HepG2 (cell line): ENCODE measurements around the gene DOK4. TPM values are rescaled to one million over a fixed set of nuclear protein-coding genes. Genes with fewer than 3 reads are reported as not detected.

ENCODE experiments used
- ELF4 ChIP-seq: sonication (generic); formaldehyde crosslinking; IDR thresholded peaks from 2 replicates; pipeline ENCODE4 v1.5.0; 2020; ENCODE audit warnings: missing genetic modification reagents, mild to moderate bottlenecking, moderate library complexity, borderline replicate concordance
- FOXK1 ChIP-seq: sonication (generic); formaldehyde crosslinking; IDR thresholded peaks from 2 replicates; pipeline ENCODE4 v1.4.0; 2020; ENCODE audit warnings: low read depth, missing genetic modification reagents, borderline replicate concordance
- HBP1 ChIP-seq: IDR thresholded peaks from 2 replicates; pipeline ENCODE4 v1.6.1; 2016; ENCODE audit warnings: low read depth, control low read depth
- PRDM10 ChIP-seq: sonication (generic); formaldehyde crosslinking; IDR thresholded peaks from 2 replicates; pipeline ENCODE4 v1.4.0; 2020; ENCODE audit warnings: low read depth, missing genetic modification reagents
- TCF7L2 ChIP-seq: IDR thresholded peaks from 2 replicates; pipeline ENCODE4 v1.6.1; 2011; ENCODE audit warnings: mild to moderate bottlenecking, low read depth, low read length, moderate library complexity
- TOE1 ChIP-seq: sonication (generic); formaldehyde crosslinking; IDR thresholded peaks from 2 replicates; pipeline ENCODE4 v1.4.0; 2020; ENCODE audit warnings: mild to moderate bottlenecking, missing genetic modification reagents
- ZNF274 ChIP-seq: sonication (generic); formaldehyde crosslinking; IDR thresholded peaks from 2 replicates; pipeline ENCODE4 v1.5.1; 2020; ENCODE audit warnings: mild to moderate bottlenecking, missing genetic modification reagents
- ZNF276 ChIP-seq: sonication (generic); formaldehyde crosslinking; IDR thresholded peaks from 2 replicates; pipeline ENCODE4 v1.4.0; 2020; ENCODE audit warnings: mild to moderate bottlenecking, low read depth, missing genetic modification reagents
- ZNF3 ChIP-seq: IDR thresholded peaks from 2 replicates; pipeline ENCODE4 v1.7.0; 2017; ENCODE audit warnings: inconsistent platforms
- ZNF878 ChIP-seq: sonication (generic); formaldehyde crosslinking; IDR thresholded peaks from 2 replicates; pipeline ENCODE4 v1.8.1; 2023; ENCODE audit warnings: mild to moderate bottlenecking, missing genetic modification reagents, moderate library complexity
- polyA plus RNA-seq, 8 experiments: library from polyadenylated mRNA; depleted of rRNA in 3 of 8; stranded (reverse) in 7 of 8; unstranded in 1 of 8; fragments of >200 nt; fragmentation: Illumina TruSeq in 4 of 8; extraction: Trizol in 4 of 8; gene quantifications; 2 replicates each; pipeline versions ENCODE4 v1.2.1 to v1.2.3, GENCODE V29; 2011 to 2016; ENCODE audit warnings: low read depth in 4 of 8, missing spikeins in 1 of 8, mixed read lengths in 1 of 8; ENCODE audit not compliant: insufficient read depth in 1 of 8
- total RNA-seq, 5 experiments: library from RNA; depleted of rRNA; stranded (reverse); fragments of >200 nt; fragmentation: Illumina TruSeq; extraction: Trizol; gene quantifications; 2 replicates each; pipeline ENCODE4 v1.2.3, GENCODE V29; 2016; ENCODE audit warnings: low read depth in 1 of 5
- TF ChIP-seq, protein P1 (sequence below): sonication (generic); formaldehyde crosslinking; IDR thresholded peaks from 2 replicates; pipeline ENCODE4 v1.5.0; 2020; ENCODE audit warnings: mild to moderate bottlenecking, missing genetic modification reagents, borderline replicate concordance
- TF ChIP-seq, protein P2 (sequence below): sonication (generic); formaldehyde crosslinking; IDR thresholded peaks from 2 replicates; pipeline ENCODE4 v1.4.0; 2020; ENCODE audit warnings: missing genetic modification reagents, low read depth, mild to moderate bottlenecking, borderline replicate concordance
- TF ChIP-seq, protein P3 (sequence below): sonication (generic); formaldehyde crosslinking; IDR thresholded peaks from 2 replicates; pipeline ENCODE4 v1.4.0; 2020; ENCODE audit warnings: missing genetic modification reagents
- TF ChIP-seq, protein P4 (sequence below): sonication (generic); formaldehyde crosslinking; IDR thresholded peaks from 2 replicates; pipeline ENCODE4 v1.4.0; 2020; ENCODE audit warnings: missing genetic modification reagents

DOK4 gene
- total and polyA plus RNA-seq, 2 of the 13 experiments (the other 11 are each of a cell fraction or from before 2014, with no cell fraction given): 52.7 to 70.0 TPM

DNA sequence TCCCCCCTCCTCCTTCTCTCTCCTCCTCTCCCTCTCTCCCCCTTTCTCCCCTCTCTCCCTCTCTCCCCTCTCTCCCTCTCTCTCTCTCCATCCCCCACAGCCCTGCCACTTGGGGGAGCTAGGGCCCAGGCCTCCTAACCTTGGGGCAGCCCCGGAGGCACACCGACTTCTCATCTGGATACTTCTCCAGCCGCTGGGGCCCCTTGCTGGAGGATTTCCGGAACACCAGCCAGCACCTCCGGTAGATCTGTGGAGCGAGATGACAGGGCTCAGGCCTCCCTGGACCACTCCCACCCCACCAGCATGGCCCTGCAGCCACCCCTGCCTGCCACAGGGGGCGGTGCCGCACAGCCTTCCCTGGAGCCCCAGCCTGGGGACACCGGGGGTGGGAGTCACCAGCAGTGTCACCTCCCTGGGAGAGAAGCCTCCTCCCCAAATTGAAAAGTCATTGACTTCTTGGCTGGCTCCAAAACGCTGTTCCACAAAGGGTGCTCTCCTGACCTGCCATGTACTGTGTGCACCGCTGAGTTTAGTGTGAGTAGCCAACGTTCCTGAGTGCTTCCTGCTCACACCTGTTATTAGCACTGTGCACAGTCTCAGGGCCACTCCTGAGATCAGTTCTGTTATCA, 10.5 kb downstream of the DOK4 start (continued):
- TF ChIP-seq PRDM10 (CRISPR knock-in tag): 0 out of 2 replicates have a peak, but pooled peaks have one; percentile 31
- peak; percentile 53; the same call in 1 of the 2 replicates for TF ChIP-seq ZNF274 (CRISPR knock-in tag)
- TF ChIP-seq, protein P1, sequence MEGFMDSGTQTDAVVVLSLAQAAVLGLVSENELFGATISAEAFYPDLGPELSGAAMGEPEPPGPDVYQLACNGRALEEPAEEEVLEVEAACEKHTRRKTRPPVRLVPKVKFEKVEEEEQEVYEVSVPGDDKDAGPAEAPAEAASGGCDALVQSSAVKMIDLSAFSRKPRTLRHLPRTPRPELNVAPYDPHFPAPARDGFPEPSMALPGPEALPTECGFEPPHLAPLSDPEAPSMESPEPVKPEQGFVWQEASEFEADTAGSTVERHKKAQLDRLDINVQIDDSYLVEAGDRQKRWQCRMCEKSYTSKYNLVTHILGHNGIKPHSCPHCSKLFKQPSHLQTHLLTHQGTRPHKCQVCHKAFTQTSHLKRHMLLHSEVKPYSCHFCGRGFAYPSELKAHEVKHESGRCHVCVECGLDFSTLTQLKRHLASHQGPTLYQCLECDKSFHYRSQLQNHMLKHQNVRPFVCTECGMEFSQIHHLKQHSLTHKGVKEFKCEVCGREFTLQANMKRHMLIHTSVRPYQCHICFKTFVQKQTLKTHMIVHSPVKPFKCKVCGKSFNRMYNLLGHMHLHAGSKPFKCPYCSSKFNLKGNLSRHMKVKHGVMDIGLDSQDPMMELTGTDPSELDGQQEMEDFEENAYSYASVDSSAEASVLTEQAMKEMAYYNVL: peak; percentile 56; the same call in 1 of the 2 replicates
- TF ChIP-seq FOXK1: no peak
- TF ChIP-seq ZNF276 (CRISPR knock-in tag): no peak
- TF ChIP-seq TCF7L2: no peak
- TF ChIP-seq, protein P2, sequence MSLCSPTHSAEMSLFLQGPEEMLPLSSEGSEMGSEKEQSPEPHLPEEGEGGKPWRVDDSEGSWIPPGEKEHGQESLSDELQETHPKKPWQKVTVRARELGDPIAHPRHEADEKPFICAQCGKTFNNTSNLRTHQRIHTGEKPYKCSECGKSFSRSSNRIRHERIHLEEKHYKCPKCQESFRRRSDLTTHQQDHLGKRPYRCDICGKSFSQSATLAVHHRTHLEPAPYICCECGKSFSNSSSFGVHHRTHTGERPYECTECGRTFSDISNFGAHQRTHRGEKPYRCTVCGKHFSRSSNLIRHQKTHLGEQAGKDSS (CRISPR knock-in tag): 0 out of 2 replicates have a peak, but pooled peaks have one; percentile 42
- TF ChIP-seq TOE1 (CRISPR knock-in tag): no peak
- TF ChIP-seq ZNF3 (CRISPR knock-in tag): no peak
- TF ChIP-seq ZNF878 (CRISPR knock-in tag): no peak
- TF ChIP-seq HBP1: no peak
- TF ChIP-seq, protein P3, sequence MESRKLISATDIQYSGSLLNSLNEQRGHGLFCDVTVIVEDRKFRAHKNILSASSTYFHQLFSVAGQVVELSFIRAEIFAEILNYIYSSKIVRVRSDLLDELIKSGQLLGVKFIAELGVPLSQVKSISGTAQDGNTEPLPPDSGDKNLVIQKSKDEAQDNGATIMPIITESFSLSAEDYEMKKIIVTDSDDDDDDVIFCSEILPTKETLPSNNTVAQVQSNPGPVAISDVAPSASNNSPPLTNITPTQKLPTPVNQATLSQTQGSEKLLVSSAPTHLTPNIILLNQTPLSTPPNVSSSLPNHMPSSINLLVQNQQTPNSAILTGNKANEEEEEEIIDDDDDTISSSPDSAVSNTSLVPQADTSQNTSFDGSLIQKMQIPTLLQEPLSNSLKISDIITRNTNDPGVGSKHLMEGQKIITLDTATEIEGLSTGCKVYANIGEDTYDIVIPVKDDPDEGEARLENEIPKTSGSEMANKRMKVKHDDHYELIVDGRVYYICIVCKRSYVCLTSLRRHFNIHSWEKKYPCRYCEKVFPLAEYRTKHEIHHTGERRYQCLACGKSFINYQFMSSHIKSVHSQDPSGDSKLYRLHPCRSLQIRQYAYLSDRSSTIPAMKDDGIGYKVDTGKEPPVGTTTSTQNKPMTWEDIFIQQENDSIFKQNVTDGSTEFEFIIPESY (CRISPR knock-in tag): no peak; the same call in 1 of the 2 replicates
- TF ChIP-seq ELF4 (CRISPR knock-in tag): no peak
- TF ChIP-seq, protein P4, sequence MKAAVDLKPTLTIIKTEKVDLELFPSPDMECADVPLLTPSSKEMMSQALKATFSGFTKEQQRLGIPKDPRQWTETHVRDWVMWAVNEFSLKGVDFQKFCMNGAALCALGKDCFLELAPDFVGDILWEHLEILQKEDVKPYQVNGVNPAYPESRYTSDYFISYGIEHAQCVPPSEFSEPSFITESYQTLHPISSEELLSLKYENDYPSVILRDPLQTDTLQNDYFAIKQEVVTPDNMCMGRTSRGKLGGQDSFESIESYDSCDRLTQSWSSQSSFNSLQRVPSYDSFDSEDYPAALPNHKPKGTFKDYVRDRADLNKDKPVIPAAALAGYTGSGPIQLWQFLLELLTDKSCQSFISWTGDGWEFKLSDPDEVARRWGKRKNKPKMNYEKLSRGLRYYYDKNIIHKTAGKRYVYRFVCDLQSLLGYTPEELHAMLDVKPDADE (CRISPR knock-in tag): no peak
